HL-60 (cell line): Measurements from ENCODE around the gene TMEM240.
A peak's percentile ranks its signal among the peaks of the same experiment; 100 is the strongest.

Experiments used
- DNase-seq, 2 experiments: peaks; one replicate each; pipeline ENCODE4 v3.0.0-alpha.2; 2010 to 2020; ENCODE audit warnings: low read depth in 1 of 2, low spot score in 1 of 2
- H3K27ac ChIP-seq: fragments of 250-450 bp; sonication (Bioruptor Pico); replicated peaks from 2 replicates; pipeline ENCODE4 v1.5.1; 2020; ENCODE audit warnings: mild to moderate bottlenecking, moderate library complexity
- H3K27me3 ChIP-seq: fragments of 250-450 bp; sonication (Bioruptor Pico); 2 replicates; pipeline ENCODE4 v1.5.1; 2021; ENCODE audit warnings: mild to moderate bottlenecking, moderate library complexity; ENCODE audit not compliant: insufficient read depth, poor library complexity, severe bottlenecking
- H3K4me3 ChIP-seq: replicated peaks from 2 replicates; pipeline ENCODE4 v1.5.1; 2011; ENCODE audit warnings: mild to moderate bottlenecking, control low read depth, low read length; ENCODE audit not compliant: insufficient read depth
- CTCF ChIP-seq: IDR thresholded peaks from one replicate; pipeline ENCODE4 v1.5.1; 2011; ENCODE audit warnings: low read length, control low read depth, inconsistent platforms; ENCODE audit not compliant: insufficient read depth
- GABPA ChIP-seq: IDR thresholded peaks from 2 replicates; pipeline ENCODE4 v1.6.1; 2012; ENCODE audit warnings: low read depth
- POLR2AphosphoS5 ChIP-seq: IDR thresholded peaks from 2 replicates; pipeline ENCODE4 v1.6.1; 2012; ENCODE audit warnings: low read depth
- REST ChIP-seq: IDR thresholded peaks from 2 replicates; pipeline ENCODE4 v1.6.1; 2012; ENCODE audit warnings: low read depth; ENCODE audit not compliant: insufficient replicate concordance
- SPI1 ChIP-seq: IDR thresholded peaks from 2 replicates; pipeline ENCODE4 v1.6.1; 2012; ENCODE audit warnings: low read depth, mild to moderate bottlenecking, borderline replicate concordance
- long read RNA-seq: library from polyadenylated mRNA; unstranded; transcript quantifications from one replicate; pipeline ENCODE4 v2.0.0, GENCODE V29; 2020

Gene TMEM240
- long read RNA-seq, result 0 reads

GRCh38 chr1:1540090-1540817, at the start of gene TMEM240:
TSS of gene TMEM240 (minus strand) at chr1:1540624. CDS start at chr1:1540346, 278 bp downstream.
- Histone ChIP-seq H3K4me3 (no peak within 1 kb of the TSS), H3K27ac (no peak within 1 kb of the TSS), H3K27me3 (no peaks in the 10 kb centered on the region)
- TF ChIP-seq REST, result no peak
- TF ChIP-seq CTCF, result no peak
- no peak for TF ChIP-seq GABPA
- TF ChIP-seq POLR2AphosphoS5, result no peak
- no peak for TF ChIP-seq SPI1
- no peak for DNase-seq

GRCh38 chr1:1583347-1584010, 43.1 kb upstream of the TMEM240 start:
- no peaks in the 10 kb centered on the region for H3K27me3 ChIP-seq
- H3K4me3 ChIP-seq, result no peak overlapping the region
- no peak for TF ChIP-seq SPI1
- TF ChIP-seq CTCF, result no peak
- no peak for TF ChIP-seq GABPA
- TF ChIP-seq REST, result no peak
- no peak for TF ChIP-seq POLR2AphosphoS5
- H3K27ac ChIP-seq, result no peak overlapping the region
- DNase-seq, result no peak

- TF ChIP-seq GABPA, result no peak
- no peak for TF ChIP-seq POLR2AphosphoS5
- no peak for TF ChIP-seq CTCF
- TF ChIP-seq REST, result no peak
- TF ChIP-seq SPI1, result peak; percentile 80
- no peak overlapping the region for H3K27ac ChIP-seq
- H3K4me3 ChIP-seq, result no peak overlapping the region
- no peak for DNase-seq
- H3K27me3 ChIP-seq, result no peaks in the 10 kb centered on the region
These were observed 42.3 kb upstream of the TMEM240 start for GRCh38 chr1:1582585-1583346.
